ENCODE measurements around the gene ZNF219. TPM values are rescaled to one million over a fixed set of nuclear protein-coding genes. Genes with fewer than 3 reads are reported as not detected.

The ZNF219 gene
- total RNA-seq, 1 donor from 2014 or later, result 143 TPM

- Mint-ChIP-seq H3K4me1 (peaks cover 69% of the 10 kb centered on the region), H3K27ac (ENCODE audit: unreplicated experiment) (peak overlapping the region; percentile 99), H3K4me3 (peak overlapping the region; percentile 97), H3K27me3 (ENCODE audit: low read depth) (peaks cover 18% of the 10 kb centered on the region), H3K9me3 (no peaks in the 10 kb centered on the region), H3K36me3 (ENCODE audit: low read depth) (peaks cover 17% of the 10 kb centered on the region)
- no peak for DNase-seq (ENCODE audit: low read depth, low spot score)
- TF ChIP-seq CTCF (conservative IDR thresholded peaks at IDR 0.05), result no peak
Observed at GRCh38 chr14:21096978-21097635, 1.3 kb downstream of the ZNF219 start.

- no peak for TF ChIP-seq CTCF (conservative IDR thresholded peaks at IDR 0.05)
- H3K27ac Mint-ChIP-seq (ENCODE audit: unreplicated experiment), result peak overlapping the region; percentile 48
Observed at GRCh38 chr14:21096438-21096837, 2.0 kb downstream of the ZNF219 start.

GRCh38 chr14:21095430-21096205 is 2.8 kb downstream of the ZNF219 start:
- no peaks in the 10 kb centered on the region for H3K9me3 Mint-ChIP-seq

More at GRCh38 chr14:21096438-21096837, 2.0 kb downstream of the ZNF219 start:
- peak overlapping the region; percentile 97 for H3K4me3 Mint-ChIP-seq
- peaks cover 18% of the 10 kb centered on the region for H3K36me3 Mint-ChIP-seq (ENCODE audit: low read depth)
- H3K9me3 Mint-ChIP-seq, result no peaks in the 10 kb centered on the region
- no peak for DNase-seq (ENCODE audit: low read depth, low spot score)
- H3K4me1 Mint-ChIP-seq, result peaks cover 71% of the 10 kb centered on the region
- H3K27me3 Mint-ChIP-seq (ENCODE audit: low read depth), result peaks cover 18% of the 10 kb centered on the region

GRCh38 chr14:21093769-21094681 is 4.4 kb downstream of the ZNF219 start:
- Mint-ChIP-seq H3K4me3 (peak overlapping the region; percentile 97), H3K9me3 (no peaks in the 10 kb centered on the region), H3K4me1 (peaks cover 66% of the 10 kb centered on the region), H3K27ac (ENCODE audit: unreplicated experiment) (peak overlapping the region; percentile 97), H3K36me3 (ENCODE audit: low read depth) (peaks cover 26% of the 10 kb centered on the region), H3K27me3 (ENCODE audit: low read depth) (peaks cover 18% of the 10 kb centered on the region)
- peak; percentile 65 for DNase-seq (ENCODE audit: low read depth, low spot score)
- TF ChIP-seq CTCF (conservative IDR thresholded peaks at IDR 0.05), result peak; percentile 62

More at GRCh38 chr14:21095430-21096205, 2.8 kb downstream of the ZNF219 start:
- Mint-ChIP-seq H3K27ac (ENCODE audit: unreplicated experiment) (peak overlapping the region; percentile 48), H3K4me1 (peaks cover 74% of the 10 kb centered on the region), H3K27me3 (ENCODE audit: low read depth) (peaks cover 18% of the 10 kb centered on the region), H3K4me3 (peak overlapping the region; percentile 97), H3K36me3 (ENCODE audit: low read depth) (peaks cover 23% of the 10 kb centered on the region)
- no peak for DNase-seq (ENCODE audit: low read depth, low spot score)
- TF ChIP-seq CTCF (conservative IDR thresholded peaks at IDR 0.05), result no peak

GRCh38 chr14:21093018-21093417 is 5.4 kb downstream of the ZNF219 start:
- Mint-ChIP-seq H3K4me1 (peaks cover 68% of the 10 kb centered on the region), H3K36me3 (ENCODE audit: low read depth) (peaks cover 31% of the 10 kb centered on the region), H3K4me3 (peak overlapping the region; percentile 97), H3K27ac (ENCODE audit: unreplicated experiment) (peak overlapping the region; percentile 29), H3K9me3 (no peaks in the 10 kb centered on the region), H3K27me3 (ENCODE audit: low read depth) (peaks cover 15% of the 10 kb centered on the region)
- DNase-seq (ENCODE audit: low read depth, low spot score), result no peak
- TF ChIP-seq CTCF (conservative IDR thresholded peaks at IDR 0.05), result no peak
